ENCODE measurements around the gene FLOT1.

DNA sequence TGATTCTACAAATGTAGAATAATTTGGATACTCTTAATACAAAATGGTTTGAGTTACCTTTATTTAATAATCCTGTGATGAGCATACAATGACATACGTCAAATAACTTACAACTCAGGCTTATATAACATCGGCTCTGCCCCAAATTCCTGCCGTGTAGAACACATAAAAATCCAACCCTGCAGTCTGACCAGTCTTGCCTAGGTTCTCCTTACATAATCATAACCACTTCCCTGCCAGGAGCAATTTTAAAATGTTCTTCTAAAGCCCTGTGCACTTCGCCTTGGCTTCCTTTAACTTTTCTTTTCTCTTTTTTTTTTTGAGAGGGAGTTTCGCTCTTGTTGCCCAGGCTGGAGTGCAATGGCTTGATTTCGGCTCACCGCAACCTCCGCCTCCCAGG, 18.1 kb upstream of the FLOT1 start:
- TF ChIP-seq, protein P1, sequence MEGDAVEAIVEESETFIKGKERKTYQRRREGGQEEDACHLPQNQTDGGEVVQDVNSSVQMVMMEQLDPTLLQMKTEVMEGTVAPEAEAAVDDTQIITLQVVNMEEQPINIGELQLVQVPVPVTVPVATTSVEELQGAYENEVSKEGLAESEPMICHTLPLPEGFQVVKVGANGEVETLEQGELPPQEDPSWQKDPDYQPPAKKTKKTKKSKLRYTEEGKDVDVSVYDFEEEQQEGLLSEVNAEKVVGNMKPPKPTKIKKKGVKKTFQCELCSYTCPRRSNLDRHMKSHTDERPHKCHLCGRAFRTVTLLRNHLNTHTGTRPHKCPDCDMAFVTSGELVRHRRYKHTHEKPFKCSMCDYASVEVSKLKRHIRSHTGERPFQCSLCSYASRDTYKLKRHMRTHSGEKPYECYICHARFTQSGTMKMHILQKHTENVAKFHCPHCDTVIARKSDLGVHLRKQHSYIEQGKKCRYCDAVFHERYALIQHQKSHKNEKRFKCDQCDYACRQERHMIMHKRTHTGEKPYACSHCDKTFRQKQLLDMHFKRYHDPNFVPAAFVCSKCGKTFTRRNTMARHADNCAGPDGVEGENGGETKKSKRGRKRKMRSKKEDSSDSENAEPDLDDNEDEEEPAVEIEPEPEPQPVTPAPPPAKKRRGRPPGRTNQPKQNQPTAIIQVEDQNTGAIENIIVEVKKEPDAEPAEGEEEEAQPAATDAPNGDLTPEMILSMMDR (IDR thresholded peaks at IDR 0.05) = no peak
- TF ChIP-seq EP300 (IDR thresholded peaks at IDR 0.05) = no peak
- TF ChIP-seq POLR2A (IDR thresholded peaks at IDR 0.05; ENCODE audit: low read depth) = no peak

Measured in esophagus muscularis mucosa (tissue), 4 donors.